NCI-H345 (cell line): ENCODE results near the gene OTOR.

Experiments
- DNase-seq: peaks from one replicate; lab custom pipeline; 2025; lab: John Stamatoyannopoulos, UW

The OTOR gene

DNA sequence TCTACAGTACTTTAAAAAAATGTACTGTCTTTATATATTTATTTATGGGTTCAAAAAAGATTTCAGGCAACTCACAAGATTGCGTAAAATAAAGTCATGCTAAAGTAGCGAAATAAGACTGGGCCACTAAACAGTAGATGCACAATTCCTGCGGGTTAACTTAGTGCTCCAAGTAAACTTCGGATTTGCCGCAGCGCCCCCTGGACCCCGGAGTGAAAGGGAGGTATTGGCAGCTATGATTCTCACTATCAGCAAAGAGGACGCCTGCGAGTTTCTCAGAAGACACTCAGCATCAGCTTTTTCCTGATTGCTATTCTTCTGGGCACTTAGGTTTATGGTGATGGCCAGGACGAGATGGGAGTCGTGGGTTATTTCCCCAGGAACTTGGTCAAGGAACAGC is 1.4 kb downstream of the OTOR start:
- no peak for DNase-seq

DNA sequence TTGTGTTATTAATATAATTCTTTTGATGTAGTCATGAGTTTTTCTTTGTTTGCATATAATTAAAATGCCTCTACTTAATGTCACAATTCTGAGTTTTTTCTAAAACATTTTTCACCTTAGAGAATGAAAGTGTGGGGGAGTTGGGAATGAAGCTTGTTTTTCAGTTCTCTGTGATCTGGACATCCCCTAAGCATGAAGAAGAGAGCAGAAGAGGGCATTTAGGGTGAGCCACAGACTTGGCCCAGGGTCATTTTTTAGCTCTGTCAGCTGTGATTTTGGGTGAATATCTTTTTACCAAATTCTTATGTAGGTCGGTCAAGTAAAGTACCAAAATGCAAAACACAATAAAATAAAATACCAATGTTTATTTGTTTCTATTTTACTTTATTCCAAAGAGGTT is 3.9 kb downstream of the OTOR start:
- DNase-seq, result no peak

DNA sequence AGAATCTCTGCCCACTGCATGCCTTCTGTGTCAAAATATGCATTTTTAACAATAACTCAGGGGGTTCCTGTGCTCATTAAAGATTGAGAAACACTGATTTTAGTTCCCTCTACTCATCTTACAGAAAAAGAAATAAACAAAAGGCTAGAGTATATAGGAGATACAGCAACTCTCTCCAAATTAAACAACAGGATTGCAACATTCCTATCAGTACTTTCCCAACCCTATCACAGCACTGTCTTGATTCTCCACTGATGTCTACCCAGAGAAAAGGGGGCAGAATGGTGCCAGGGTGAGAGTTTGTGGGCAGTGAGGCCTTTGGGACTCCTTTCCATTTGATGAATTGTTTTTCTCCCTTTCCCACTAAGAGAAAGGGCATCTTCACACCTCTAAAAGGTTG is 4.7 kb downstream of the OTOR start:
- DNase-seq, result no peak

DNA sequence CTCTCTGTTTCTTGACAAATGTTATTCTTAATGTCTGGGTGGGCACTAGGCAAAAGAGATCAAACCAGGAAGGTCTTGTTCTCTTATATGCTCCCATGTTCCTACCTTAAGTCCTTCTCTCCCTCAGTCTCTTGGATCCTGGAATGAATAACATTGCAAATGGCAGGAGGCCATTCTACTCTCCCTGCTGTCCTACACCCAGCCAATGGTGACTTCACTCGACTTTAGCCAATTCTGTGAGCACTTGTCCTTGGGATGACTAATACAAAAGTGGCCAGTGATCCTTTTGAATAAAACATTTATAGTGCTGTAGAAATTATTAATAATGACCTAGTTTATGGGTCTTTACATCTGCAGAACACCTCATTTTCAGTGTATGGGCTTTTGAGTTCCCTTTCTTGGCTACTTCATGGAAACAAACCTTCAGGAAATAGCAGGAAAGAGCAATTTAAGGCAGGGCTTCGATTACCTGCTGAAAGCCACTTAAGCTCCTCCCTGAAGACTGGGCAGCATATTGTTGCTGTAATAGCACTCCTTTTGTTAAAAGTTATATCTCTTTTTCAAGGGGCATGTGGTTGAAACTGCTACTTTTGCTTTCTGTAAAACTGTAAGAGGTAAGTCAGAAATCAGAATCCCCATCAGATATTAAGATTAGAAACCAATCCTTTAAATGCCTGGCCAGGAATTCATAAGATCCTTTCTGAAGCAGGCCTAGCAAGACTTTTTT is 10.5 kb downstream of the OTOR start:
- no peak for DNase-seq

DNA sequence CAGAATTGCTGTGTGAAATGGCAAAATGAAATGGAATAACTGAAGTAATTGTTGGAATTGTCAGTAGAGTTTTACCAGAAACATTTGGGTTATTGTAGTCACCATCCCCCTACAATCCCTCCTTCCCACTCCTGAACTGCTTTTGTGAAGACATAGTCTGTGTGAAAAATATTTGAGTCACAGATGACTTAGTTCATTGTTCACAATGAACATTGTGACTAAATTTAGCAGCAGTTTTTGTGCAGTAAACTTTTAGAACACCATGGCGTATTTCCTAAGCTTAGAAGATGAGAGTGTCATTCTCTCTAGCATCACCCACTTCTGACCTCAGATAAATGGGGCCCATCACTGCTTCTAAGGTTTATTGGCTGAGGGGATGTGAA is 11.0 kb downstream of the OTOR start:
- DNase-seq, result no peak

DNA sequence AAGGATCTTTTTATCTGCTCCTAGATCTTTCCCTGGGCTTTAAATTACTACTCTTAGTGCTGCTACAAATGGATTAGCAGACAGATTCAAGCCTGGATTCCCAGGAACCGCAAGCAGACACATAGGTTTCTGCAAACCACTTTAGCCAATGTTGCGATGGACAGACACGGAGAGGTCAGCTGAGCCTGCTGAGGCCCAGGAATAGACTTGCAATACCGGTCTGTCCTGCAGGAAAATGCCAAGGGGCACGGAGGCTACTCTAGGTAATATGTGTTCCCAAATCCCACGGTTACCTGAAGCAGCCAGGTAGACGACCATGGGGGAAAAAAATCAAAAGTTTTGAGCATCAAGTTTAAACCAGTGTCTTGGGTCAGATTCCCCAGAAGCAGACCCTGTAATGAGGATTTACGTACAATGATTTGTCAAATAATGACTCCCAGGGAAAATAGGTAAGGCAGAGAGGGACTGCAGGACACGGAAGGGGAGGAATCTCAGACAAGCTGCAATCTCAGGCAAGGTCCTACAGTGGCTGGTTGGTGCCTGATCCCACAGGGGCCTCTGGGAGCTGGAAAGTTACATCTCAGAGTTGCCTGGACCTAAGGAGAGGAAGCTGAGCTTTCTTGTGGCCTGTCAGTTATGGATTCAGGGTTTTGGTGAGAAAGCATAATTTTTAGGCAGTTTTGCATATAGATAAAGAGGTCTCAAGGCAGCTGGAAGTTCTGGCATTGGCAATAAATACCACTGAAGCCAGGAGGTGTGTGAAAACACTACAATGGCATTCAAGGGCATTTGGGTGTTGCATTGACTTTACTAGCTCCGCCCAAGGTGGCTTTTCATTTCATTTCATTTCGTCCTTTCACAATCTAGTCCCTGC is 12.5 kb downstream of the OTOR start:
- no peak for DNase-seq

DNA sequence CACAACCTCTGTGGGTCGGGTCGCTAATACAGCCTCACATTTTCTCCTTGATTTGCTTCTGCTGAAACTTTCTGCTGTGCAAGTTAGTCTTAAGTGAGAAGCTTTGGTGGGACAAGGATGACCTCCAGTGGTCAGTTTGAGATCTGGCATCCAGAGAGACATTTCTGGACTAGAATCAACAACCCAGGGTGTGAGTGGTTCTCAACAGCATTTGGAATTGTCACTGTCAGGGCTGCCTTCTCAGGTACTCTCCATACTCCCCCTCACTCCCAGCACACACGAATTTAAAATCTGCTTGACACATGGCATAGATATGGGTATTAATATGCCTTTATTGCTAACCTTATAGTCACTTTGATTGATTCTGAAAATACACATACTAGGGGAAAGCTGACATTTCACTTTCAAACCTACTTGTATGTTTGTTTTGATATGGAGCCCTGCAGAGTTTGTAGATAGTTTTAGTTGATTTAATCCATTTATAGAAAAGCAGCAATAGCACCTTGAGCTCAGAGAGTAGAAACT is 13.2 kb downstream of the OTOR start:
- peak; percentile 84 for DNase-seq

DNA sequence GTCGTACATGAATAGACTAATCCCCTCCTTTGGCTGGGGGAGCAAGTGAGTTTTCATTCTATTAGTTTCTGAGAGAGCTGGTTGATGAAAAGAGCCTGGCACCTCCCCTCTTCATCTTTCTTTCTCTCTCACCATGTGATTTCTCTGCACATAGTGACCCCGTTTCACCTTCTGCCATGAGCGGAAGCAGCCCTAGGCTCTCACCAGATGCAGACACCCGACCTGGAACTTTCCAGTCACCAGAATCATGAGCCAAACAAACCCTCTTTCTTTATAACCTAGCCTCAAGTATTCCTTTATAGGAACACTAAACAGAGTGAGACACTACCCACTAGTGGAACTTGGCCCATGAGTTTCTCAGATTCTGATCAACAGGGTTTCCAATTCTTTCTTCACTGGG is 16.4 kb downstream of the OTOR start:
- no peak for DNase-seq

DNA sequence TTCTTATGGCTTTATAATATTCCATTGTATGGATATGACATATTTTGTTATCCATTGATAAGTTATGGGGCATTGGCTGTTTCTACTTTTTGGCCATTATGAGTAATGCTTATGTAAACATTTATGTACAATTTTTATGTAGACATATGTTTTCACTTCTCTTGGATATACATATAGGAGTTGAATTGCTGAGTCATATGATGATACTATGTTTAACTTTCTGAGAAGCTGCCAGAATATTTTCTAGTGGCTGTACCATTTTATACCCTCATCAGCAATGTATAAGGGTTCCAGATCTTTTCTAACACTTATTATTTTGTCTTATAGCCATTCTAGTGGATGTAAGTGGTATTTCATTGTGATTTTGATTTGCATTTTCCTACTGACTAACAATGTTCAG is 23.1 kb downstream of the OTOR start:
- DNase-seq, result no peak

DNA sequence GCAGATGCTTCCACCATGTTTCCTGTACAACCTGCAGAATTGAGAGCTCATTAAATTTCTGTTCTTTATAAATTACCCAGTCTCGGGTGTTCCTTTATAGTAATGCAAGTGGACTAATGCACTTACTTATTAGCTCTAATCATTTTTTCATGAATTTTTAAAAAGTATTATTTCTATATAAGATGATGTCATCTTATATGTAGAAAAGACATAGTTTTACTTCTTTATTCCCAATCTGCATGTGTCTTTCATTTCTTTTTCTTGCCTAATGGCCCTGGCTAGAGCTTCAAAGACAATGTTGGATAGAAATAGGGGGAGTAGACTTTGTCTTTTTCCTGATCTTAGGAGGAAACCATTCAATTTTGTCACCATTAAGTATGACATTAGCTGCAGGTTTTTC is 27.8 kb downstream of the OTOR start:
- no peak for DNase-seq

DNA sequence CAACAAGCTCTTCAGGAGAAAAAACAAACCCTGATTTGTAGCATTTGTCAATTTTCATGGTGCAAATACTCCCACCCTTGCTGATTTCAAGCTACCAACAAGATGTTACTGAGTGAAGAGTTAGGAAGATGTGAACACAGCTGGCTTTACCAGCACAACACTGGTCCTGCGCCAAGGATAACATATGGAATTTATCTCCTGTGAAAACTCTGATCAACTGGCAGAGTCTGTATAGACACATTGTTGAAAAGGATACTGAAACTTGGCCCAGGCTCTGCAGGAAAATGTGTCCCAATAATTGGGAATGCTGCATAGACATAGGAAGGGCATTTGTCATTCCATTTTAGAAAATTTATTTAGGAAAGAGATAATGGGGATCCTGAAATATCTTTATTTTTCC is 29.0 kb downstream of the OTOR start:
- DNase-seq, result no peak

DNA sequence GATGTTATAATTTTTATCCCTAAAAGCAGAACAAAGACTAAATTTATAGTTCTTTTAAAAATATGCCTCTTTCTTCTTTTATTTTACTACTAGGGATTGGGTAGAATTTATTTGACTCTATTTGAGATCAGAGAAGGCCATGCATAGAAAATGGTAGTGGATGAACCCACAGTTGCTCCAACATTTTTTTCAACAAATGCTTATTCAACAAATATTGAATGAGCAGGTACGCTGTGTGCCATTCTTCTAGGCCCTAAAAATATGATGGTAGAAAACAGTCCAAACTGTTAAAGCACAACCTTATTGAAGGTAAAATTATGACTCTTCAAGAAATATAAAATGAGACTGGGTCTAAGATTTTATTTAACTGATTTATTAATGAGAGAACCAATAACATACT is 30.0 kb downstream of the OTOR start:
- no peak for DNase-seq

DNA sequence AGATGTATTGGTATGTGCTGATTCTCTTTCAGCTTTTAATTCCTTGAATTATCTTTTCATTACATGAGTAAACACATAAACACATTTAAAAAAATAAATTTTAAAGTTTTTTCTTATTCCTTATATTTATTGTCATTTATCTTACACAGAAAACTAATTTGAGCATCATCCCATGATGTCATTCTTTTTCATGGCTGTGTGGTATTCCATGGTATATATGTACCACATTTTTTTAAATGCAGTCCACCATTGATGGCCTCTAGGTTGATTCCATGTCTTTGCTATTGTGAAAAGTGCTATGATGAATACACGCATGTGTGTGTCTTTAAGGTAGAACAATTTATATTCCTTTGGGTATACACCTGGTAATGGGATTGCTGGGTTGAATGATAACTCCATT is 33.3 kb downstream of the OTOR start:
- DNase-seq, result no peak

DNA sequence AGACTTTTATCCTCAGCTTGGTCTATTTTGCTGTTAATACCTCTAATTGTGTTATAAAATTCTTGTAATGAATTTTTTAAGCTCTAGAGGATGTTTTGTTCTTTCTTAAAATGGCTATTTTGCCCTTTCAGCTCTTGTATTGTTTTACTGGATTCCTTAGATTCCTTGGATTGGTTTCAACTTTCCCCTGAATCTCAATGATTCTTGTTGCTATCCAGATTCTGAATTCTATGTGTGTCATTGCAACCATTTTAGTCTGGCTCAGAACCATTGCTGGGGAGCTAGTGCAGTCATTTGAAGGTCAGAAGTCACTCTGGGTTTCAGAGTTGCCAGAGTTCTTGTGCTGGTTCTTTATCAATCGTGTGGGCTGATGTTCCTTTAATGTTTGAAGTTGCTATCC is 37.1 kb downstream of the OTOR start:
- DNase-seq, result no peak
